Testis (tissue), 3 donors: ENCODE measurements around the gene PTEN. TPM values are rescaled to one million over a fixed set of nuclear protein-coding genes. Genes with fewer than 3 reads are reported as not detected.

Source experiments
- DNase-seq: peaks from one replicate; pipeline ENCODE4 v3.0.0-alpha.2; 2019
- H3K27ac ChIP-seq, 2 donors: fragments of 200-600 bp; sonication (generic); one replicate each; pipeline ENCODE4 v1.5.1; 2019
- H3K27me3 ChIP-seq: fragments of 200-600 bp; sonication (generic); one replicate; pipeline ENCODE4 v1.5.1; 2019
- H3K36me3 ChIP-seq: fragments of 200-600 bp; sonication (generic); one replicate; pipeline ENCODE4 v1.5.1; 2017; ENCODE audit warnings: low read depth; ENCODE audit errors: missing control alignments
- H3K4me1 ChIP-seq: fragments of 200-600 bp; sonication (generic); one replicate; pipeline ENCODE4 v1.5.1; 2019
- H3K4me3 ChIP-seq, 2 donors: fragments of 200-600 bp; sonication (generic); one replicate each; pipeline ENCODE4 v1.5.1; 2017 to 2019
- H3K9me3 ChIP-seq: fragments of 200-600 bp; sonication (generic); one replicate; pipeline ENCODE4 v1.5.1; 2017
- POLR2A ChIP-seq: fragments of 450-650 bp; IDR thresholded peaks from one replicate; pipeline ENCODE4 v1.6.1; 2017; ENCODE audit warnings: antibody characterized with exemption, mild to moderate bottlenecking, moderate library complexity
- WGBS, 2 donors: methylation state at CpG; one replicate each; pipeline ENCODE4 v1.1.5; 2018; 5-methylcytosine and 5-hydroxymethylcytosine counted together
- intact Hi-C: fragments of 100-400 bp; cut with DNase I; formaldehyde crosslinking; loops from one replicate; pipeline ENCODE4 v1.15.1; 2023; ENCODE audit warnings: low total_unique reads
- polyA plus RNA-seq: library from polyadenylated mRNA; stranded (reverse); fragments of 350-450 nt; fragmentation: Illumina TruSeq; extraction: RNeasy Lipid Tissue Mini Kit (QIAGEN cat#74804); gene quantifications from one replicate; pipeline ENCODE4 v1.2.3, GENCODE V29; 2014; ENCODE audit warnings: low read depth, low replicate concordance; ENCODE audit not compliant: insufficient read depth
- total RNA-seq, 2 donors: library from RNA; depleted of rRNA; stranded (reverse); fragments of >200 nt; gene quantifications; one replicate each; pipeline ENCODE4 v1.2.3, GENCODE V29; 2016
- TF ChIP-seq, protein P1 (sequence below), 3 experiments: fragments of 450-650 bp in 2 of 3; fragments of 200-600 bp in 1 of 3; sonication (generic) in 1 of 3; IDR thresholded peaks; one replicate each; pipeline ENCODE4 v1.5.1; 2016 to 2019; ENCODE audit warnings: antibody characterized with exemption in 3 of 3, mild to moderate bottlenecking in 2 of 3, moderate library complexity in 1 of 3

Gene PTEN
- total and polyA plus RNA-seq, 3 donors from 2014 or later = 85.4 to 118 (median 96.8) TPM

DNA sequence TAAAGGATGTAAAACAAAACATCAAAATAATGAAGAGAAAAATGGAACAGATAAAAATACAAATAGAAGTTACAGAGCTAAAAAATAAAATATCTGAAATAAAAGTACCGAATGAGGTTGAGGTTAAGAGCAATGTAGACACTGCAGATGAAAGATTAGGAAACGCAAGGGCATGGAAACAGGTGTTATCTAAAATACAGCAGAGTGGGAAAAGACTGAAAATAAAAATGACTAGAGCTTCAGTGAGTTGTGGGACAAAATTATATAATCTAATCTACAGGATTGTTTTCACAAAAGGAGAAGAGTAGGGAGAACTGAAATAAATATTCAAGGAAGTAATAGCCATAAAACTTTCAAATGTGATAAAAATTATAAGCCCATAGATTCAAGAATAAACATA is 123.8 kb downstream of the PTEN start:
- H3K4me1 ChIP-seq = no peaks in the 10 kb centered on the region
- H3K27ac ChIP-seq = no peak overlapping the region
- intact Hi-C loops = no loop called here
- H3K36me3 ChIP-seq = no peaks in the 10 kb centered on the region
- 83 to 93% methylated on average over 2 of the region's 2 CpGs for WGBS, 2 donors
- no peaks in the 10 kb centered on the region for H3K9me3 ChIP-seq
- TF ChIP-seq, protein P1, sequence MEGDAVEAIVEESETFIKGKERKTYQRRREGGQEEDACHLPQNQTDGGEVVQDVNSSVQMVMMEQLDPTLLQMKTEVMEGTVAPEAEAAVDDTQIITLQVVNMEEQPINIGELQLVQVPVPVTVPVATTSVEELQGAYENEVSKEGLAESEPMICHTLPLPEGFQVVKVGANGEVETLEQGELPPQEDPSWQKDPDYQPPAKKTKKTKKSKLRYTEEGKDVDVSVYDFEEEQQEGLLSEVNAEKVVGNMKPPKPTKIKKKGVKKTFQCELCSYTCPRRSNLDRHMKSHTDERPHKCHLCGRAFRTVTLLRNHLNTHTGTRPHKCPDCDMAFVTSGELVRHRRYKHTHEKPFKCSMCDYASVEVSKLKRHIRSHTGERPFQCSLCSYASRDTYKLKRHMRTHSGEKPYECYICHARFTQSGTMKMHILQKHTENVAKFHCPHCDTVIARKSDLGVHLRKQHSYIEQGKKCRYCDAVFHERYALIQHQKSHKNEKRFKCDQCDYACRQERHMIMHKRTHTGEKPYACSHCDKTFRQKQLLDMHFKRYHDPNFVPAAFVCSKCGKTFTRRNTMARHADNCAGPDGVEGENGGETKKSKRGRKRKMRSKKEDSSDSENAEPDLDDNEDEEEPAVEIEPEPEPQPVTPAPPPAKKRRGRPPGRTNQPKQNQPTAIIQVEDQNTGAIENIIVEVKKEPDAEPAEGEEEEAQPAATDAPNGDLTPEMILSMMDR (IDR thresholded peaks at IDR 0.05) = no peak
- no peak for TF ChIP-seq POLR2A
- H3K4me3 ChIP-seq = no peak overlapping the region
- DNase-seq = no peak
- H3K27me3 ChIP-seq = no peaks in the 10 kb centered on the region

DNA sequence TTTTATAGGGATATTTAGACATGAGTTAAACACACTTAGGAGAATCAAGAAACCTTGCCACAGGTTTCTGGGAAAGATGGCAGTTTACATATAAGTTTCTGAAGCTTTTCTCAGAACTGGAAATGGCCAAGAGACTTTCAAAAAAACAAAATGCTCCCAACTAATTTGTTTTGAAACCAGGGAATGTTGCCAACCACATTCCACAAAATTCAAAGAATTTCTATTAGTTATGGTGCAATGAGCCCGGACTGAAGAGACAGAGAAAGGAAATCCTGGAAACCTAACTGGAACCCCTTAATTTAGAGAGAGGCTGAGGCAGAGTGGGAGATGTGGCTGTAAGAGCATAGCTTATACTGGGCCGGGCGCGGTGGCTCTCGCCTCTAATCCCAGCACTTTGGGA is 128.5 kb downstream of the PTEN start:
- TF ChIP-seq POLR2A = no peak
- TF ChIP-seq, protein P1 (IDR thresholded peaks at IDR 0.05) = no peak
- no peaks in the 10 kb centered on the region for H3K9me3 ChIP-seq
- WGBS, 2 donors = 63 to 74% methylated on average over 5 of the region's 5 CpGs
- H3K27ac ChIP-seq = no peak overlapping the region
- H3K36me3 ChIP-seq = no peaks in the 10 kb centered on the region
- H3K4me3 ChIP-seq = no peak overlapping the region
- H3K4me1 ChIP-seq = no peaks in the 10 kb centered on the region
- intact Hi-C loops = no loop called here
- H3K27me3 ChIP-seq = no peaks in the 10 kb centered on the region
- no peak for DNase-seq

DNA sequence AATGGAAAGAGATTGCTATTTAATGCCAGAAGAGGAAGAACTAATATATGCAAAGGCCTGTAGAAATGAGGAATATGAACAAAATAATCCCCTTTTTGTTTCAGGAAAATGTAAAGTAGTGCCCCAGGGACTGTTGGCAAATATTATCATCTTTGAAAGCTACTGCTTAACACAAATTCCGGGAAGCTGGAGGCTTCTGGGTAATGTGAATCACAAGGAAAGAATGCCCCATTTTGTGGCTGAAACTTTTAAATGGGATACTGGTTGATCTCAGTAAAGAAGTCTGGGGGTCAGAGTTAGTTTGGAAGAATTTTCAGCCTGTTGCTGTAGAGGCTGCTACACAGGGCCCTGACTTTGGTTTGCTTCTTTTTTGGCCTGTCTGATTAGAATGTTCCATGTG is 141.0 kb downstream of the PTEN start:
- DNase-seq = no peak
- Histone ChIP-seq H3K27me3 (no peaks in the 10 kb centered on the region), H3K27ac (no peak overlapping the region), H3K4me3 (no peak overlapping the region), H3K4me1 (no peaks in the 10 kb centered on the region), H3K36me3 (no peaks in the 10 kb centered on the region), H3K9me3 (no peaks in the 10 kb centered on the region)
- intact Hi-C loops = no loop called here
- 84 to 86% methylated on average over 1 of the region's 1 CpG for WGBS, 2 donors
- TF ChIP-seq, protein P1 (IDR thresholded peaks at IDR 0.05) = no peak
- no peak for TF ChIP-seq POLR2A

DNA sequence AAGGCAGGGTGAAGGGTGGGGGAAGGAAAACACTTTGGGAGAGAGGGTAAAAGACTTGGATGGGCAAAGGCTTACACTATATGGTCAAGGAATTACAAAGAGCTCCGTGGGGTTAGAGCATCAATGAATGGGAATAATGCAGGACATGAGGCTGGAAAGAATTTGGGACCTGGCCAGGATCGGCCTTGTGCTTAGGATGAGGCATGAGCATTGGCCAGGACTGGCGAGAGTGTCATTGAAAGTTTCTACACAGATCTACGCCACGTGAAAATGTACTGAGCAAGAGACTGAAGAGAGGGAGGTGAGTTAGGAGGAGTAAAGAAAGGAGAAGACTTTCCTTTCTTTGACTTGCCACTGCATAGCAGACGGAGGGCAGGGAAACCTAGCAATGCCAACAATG is 142.8 kb downstream of the PTEN start:
- H3K27ac ChIP-seq = no peak overlapping the region
- TF ChIP-seq POLR2A = no peak
- TF ChIP-seq, protein P1 (IDR thresholded peaks at IDR 0.05) = no peak
- H3K27me3 ChIP-seq = no peaks in the 10 kb centered on the region
- no peaks in the 10 kb centered on the region for H3K4me1 ChIP-seq
- 93% methylated on average over 6 of the region's 6 CpGs for WGBS, 2 donors
- no peaks in the 10 kb centered on the region for H3K36me3 ChIP-seq
- no peak for DNase-seq
- no peaks in the 10 kb centered on the region for H3K9me3 ChIP-seq
- intact Hi-C loops = no loop called here
- H3K4me3 ChIP-seq = no peak overlapping the region

DNA sequence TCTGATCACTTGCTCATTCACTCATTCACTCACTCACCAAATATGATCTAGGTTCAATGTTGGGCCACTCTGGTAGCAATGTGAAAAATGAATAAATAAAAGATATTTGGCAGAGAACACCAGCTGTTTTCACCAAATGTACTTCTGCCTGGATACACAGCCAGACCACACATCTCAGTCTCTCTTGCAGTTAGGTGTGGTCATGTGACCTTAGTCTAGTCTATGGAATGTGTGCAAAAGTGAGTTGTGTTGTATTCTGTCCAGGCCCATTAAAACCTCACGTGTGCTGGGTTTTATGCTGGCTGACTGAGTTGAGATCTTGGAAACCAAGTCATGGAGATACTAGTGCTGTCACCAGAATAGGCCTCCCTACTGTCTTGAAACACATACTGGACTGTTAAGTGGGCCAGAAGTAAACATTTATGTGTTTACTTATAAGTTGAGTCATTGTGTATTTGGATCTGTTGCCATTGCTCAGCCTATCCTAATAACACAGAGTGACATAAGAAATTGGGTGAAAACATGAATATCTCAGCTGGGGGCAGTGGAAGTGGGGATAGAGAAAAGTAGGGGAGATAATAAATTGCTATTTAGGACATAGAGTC is 145.5 kb downstream of the PTEN start:
- no peak for DNase-seq
- Histone ChIP-seq H3K36me3 (no peaks in the 10 kb centered on the region), H3K9me3 (no peaks in the 10 kb centered on the region), H3K27ac (no peak overlapping the region), H3K27me3 (no peaks in the 10 kb centered on the region), H3K4me1 (no peaks in the 10 kb centered on the region), H3K4me3 (no peak overlapping the region)
- 64 to 70% methylated on average over 1 of the region's 1 CpG for WGBS, 2 donors
- TF ChIP-seq POLR2A = no peak
- TF ChIP-seq, protein P1 (IDR thresholded peaks at IDR 0.05) = no peak
- intact Hi-C loops = no loop called here
